ENCODE measurements around the gene ARL8A.
A peak's percentile ranks its signal among the peaks of the same experiment; 100 is the strongest.
"Not testable (repeated sequence)": the region's sequence is repeated elsewhere in the genome, so short reads cannot be mapped to it uniquely, and the experiment has no call there.

ARL8A gene

GRCh38 chr1:202112859-202113689 is 31.5 kb downstream of the ARL8A start:
- H3K4me3 ChIP-seq (replicated peaks in 1 of 2; ENCODE audit: low read depth in 2 of 2, low read length in 2 of 2): no peak overlapping the region
- peak; percentile 18 to 45 for DNase-seq (ENCODE audit: low read depth in 2 of 2)

DNA sequence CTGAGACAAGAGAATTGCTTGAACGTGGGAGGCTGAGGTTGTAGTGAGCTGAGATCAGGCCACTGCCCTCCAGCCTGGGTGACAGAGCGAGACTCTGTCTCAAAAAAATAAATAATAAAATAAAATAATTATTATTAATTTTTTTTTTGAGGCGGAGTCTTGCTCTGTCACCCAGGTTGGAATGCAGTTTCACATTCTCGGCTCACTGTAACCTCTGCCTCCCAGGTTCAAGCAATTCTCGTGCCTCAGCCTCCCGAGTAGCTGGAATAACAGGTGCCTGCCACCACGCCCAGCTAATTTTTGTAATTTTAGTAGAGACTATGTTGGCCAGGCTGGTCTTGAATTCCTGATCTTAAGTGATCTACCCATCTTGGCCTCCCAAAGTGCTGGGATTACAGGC is 32.9 kb downstream of the ARL8A start:
- DNase-seq (ENCODE audit: low read depth in 2 of 2): not testable (repeated sequence)

More at GRCh38 chr1:202112859-202113689, 31.5 kb downstream of the ARL8A start:
- TF ChIP-seq CTCF (IDR thresholded peaks at IDR 0.05; ENCODE audit: low read depth, low read length): no peak

GRCh38 chr1:202110977-202111376 is 33.6 kb downstream of the ARL8A start:
- no peak overlapping the region for H3K4me3 ChIP-seq (replicated peaks in 1 of 2; ENCODE audit: low read depth in 2 of 2, low read length in 2 of 2)
- no peak for DNase-seq (ENCODE audit: low read depth in 2 of 2)
- no peak for TF ChIP-seq CTCF (IDR thresholded peaks at IDR 0.05; ENCODE audit: low read depth, low read length)

More for the DNA sequence above, 32.9 kb downstream of the ARL8A start:
- H3K4me3 ChIP-seq (replicated peaks in 1 of 2; ENCODE audit: low read depth in 2 of 2, low read length in 2 of 2): not testable (repeated sequence)

- H3K4me3 ChIP-seq (replicated peaks in 1 of 2; ENCODE audit: low read depth in 2 of 2, low read length in 2 of 2): no peak overlapping the region
- peak in 1 of 2 donors; percentile 39 for DNase-seq (ENCODE audit: low read depth in 2 of 2)
- no peak for TF ChIP-seq CTCF (IDR thresholded peaks at IDR 0.05; ENCODE audit: low read depth, low read length)
Observed at GRCh38 chr1:202107801-202108731, 36.5 kb downstream of the ARL8A start.

- DNase-seq (ENCODE audit: low read depth in 2 of 2): no peak
- H3K4me3 ChIP-seq (replicated peaks in 1 of 2; ENCODE audit: low read depth in 2 of 2, low read length in 2 of 2): no peak overlapping the region
- TF ChIP-seq CTCF (IDR thresholded peaks at IDR 0.05; ENCODE audit: low read depth, low read length): no peak
Observed at GRCh38 chr1:202107321-202107761, 37.2 kb downstream of the ARL8A start.

- no peak overlapping the region for H3K4me3 ChIP-seq (replicated peaks in 1 of 2; ENCODE audit: low read depth in 2 of 2, low read length in 2 of 2)
- no peak for DNase-seq (ENCODE audit: low read depth in 2 of 2)
- TF ChIP-seq CTCF (IDR thresholded peaks at IDR 0.05; ENCODE audit: low read depth, low read length): no peak
Observed at GRCh38 chr1:202106340-202107254, 37.9 kb downstream of the ARL8A start.

Data from cardiac fibroblast (primary cell).